HG03025 (cell line): ENCODE results near the gene RPS6KA2.

Experiments
- ATAC-seq: cut with Tn5 transposase; IDR thresholded peaks from one replicate; pipeline ENCODE4 v1.9.1; 2021; ENCODE audit warnings: mild to moderate bottlenecking, moderate library complexity; ENCODE audit not compliant: unreplicated experiment, low FRiP score

RPS6KA2 gene

DNA sequence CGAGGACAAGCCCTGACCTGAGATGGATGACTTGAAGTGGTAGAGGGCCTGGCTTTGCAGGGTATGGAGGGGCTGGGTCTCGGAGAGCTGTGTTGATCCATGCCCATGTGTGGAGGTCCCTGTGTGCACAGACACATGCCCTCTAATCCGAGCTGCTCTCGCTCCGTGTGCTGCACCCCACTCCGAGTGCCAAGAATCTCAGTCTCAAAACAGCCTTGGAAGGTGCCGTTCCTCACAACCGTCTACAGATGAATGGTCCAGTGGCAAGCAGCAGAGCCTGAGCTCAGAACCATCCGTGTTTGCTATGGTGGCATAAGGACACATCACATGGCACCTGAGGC lies 133.0 kb downstream of the RPS6KA2 start:
- no peak for ATAC-seq

DNA sequence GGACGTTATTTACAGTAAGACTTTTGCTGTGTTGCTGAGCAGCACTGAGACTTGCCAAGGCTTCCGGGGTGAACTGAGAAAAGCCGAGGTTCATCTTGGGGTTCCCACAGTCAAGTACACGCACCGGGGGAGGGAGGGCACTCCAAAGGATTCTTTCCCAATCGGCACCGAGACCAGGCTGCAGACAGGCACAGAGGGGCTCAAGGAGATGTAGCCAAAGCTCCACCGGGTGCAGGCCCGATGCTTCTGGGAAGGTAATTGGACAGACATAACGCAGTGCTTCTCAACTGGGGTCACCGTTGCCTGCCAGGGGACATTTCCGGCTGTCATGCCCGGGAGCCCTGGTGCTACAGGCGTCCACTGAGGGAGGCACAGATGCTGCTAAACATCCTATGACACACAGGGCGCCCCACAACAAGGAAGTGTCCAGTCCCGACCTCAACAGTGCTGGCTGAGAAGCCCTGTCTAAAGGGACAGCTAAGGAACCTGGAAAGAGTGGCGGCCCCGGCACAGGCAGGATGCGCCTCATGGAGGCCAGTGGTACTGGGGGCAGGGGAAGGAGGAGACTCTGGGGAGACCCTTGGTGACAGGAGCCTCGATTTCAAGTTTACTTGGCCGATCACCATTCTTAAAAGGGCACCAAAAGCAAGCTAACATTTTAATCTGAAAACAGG lies 133.5 kb downstream of the RPS6KA2 start:
- ATAC-seq, result no peak

DNA sequence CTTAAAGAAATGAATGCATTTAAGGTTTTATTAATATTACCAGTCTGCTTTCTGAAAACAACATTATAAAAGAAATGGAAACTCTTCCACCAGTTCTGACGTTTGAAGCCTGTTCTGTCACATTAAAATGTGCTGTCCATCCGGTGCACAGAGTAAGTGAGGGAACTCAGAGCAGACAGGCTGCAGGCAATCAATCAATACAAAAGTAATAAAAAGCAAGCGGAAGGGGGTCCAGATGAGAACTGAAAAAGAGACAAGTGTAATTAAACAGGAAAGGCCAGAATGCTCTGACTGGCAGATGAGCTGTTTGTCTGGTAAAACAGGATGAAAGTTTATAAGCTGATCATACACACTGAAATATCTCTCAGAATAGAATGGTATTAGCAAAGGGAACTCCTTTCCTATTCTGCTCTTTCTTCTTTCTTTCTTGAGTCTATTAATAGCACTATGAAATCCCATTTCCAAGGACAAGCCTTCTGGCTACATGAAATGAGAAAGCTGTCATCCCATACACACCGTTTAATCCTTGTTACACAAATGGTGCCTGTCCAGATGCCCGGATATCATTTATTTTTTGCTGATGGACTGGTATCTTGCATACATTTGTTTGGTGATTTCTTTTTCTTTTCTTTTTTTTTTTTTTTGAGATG lies 134.8 kb downstream of the RPS6KA2 start:
- no peak for ATAC-seq

DNA sequence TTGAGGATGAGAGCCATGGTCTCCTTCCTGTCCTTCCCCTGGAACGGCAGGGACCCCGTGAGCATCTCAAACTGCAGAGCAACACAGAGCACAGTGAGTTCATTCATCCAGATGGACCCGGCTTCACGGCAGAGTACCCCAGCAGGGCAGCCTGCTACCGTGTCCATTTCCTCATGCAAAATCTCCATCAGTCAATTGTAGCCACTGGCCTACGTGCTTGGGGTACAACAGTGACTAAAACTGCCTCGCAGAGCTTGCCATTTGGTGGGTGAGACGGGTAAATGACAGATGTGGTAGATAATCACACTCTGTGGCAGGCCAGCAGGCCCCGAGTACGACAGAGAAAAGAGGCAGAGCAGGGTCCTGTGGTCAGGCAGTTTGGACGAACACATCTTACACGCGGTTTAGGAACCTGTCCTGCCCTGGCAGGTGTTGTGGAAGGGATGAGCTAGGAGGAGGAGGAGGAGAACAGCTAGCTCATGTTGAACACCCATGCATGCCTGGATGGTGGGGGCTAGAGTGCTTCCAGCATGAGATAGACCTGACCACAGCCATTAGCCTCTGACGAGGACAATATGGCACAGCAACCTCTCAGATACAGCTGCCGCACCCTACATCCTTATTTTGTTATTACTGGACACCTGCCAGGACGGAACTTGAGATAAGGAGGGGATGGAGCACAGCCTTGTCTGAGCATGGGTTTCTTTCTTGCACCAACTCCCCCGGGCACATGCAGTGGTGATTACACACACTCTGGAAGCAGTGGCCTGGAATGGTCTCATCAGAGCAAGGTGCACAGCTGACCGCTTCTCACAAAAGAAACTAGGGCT lies 136.2 kb downstream of the RPS6KA2 start:
- no peak for ATAC-seq

DNA sequence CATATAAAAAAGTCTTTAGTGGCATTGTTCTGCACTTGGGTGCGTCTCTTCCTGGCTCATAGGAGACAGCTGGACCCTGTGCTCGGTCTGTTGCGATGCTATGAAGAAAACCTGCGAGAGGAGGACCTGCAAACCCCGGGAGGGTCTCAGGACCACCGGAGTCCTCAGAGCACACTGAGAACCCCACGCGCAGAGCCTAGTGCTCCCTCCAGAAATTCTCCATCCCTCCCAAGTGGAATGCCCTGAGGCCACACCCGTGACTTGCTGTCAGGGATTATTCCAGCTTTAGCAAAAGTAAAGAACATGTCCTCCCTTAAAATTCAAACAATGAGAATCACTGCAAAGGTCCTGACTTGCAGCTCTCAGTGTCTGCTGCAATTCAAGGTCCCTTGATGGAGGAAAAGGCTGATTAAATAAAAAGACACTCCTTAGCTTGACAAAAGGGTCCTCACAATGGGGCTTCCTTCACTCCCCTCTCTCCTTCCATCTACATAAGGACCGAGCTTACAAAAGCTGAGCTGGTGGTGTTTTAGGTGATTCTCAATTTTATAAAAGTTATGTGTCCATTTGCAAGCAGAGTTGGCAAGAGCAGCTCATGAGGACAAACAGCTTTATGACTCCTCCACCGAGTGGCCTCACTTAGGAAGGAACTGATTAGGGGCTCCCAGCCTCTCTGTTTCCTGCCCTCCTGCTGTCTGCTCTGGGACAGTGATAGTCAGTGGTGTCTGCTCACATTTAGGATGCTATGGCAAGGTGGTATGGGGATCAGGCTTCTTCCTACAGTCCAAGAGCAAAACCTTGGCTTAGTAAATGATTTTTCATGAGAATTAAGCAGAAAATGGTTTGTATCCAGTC lies 137.5 kb downstream of the RPS6KA2 start:
- ATAC-seq, result no peak

DNA sequence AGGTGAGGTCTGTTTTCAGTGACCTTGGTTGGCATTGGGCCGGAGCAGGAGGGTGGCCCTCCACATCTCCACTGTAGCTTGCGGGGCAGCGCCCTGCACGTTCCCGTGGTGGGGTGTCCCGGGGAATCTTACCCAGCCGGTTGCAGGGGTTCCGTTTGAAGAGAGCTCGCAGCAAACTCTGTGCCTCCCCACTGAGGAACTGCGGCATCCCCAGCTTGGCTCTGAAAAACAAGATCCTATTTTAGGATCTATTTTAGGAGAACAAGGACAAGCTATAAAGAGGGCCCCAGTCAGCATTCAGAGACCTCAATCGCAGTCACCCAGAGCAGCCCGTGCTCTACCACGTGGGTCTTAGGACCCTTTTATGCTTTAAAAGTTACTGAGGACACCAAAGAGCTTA lies 138.3 kb downstream of the RPS6KA2 start:
- ATAC-seq, result no peak

DNA sequence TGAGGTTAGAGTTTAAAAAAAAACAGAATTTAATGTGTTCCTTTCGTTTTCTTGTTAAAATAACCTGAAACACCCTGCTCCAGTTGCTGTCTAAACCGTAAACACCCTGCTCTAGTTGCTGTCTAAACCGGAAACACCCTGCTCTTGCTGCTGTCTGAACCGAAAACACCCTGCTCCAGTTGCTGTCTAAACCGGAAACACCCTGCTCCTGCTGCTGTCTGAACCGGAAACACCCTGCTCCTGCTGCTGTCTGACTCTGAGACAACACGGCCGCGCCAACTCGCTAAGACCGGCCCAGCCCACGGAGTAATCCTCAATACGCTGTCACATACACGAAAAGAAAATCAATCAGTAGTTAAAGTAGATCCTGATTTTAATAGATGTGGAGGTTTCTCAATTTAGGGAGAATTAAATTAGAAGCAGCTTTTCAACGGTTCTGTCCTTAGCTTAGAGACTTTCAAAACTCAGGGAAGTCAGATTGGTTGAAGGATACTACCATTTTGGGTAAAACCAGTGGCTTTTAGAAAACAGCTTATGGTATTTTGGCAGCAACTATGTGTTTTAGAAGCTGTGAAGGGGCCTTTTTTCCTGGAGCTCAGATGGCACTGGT lies 138.9 kb downstream of the RPS6KA2 start:
- ATAC-seq, result peak; percentile 86

DNA sequence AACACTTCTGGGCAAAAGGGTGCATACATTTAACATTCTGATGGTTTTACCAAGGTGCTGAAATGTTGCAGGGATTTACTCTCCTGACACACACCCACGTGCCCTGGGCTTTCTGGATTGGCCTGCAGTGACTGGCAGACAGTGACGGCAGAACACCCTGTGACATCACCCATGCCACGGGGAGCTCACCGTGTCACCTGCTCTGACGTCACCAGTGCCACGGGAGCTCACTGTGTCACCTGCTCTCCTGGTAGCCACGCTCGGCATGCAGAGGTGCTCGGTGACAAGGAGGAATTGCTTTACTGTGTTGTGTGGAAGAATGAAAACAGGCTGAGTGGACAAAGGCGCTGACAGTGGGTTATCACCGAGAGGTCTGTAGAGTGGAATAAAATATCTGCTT lies 139.9 kb downstream of the RPS6KA2 start:
- ATAC-seq, result no peak

DNA sequence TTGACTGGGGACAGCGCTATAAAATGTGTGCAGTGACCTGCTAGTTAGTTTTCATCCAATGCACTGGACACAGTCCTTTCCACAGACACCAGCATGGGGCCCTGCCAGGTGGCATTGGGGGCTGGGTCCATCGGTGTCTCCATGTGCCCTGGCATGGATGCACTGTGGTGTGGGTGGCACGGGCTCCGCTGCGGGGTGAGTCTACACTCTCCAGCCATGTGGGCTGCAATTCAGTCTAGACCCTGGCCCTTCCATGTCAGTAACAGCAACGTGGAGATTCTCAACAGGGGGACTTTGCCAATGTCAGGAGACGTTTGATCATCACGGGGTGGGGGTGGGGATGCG lies 140.5 kb downstream of the RPS6KA2 start:
- no peak for ATAC-seq

DNA sequence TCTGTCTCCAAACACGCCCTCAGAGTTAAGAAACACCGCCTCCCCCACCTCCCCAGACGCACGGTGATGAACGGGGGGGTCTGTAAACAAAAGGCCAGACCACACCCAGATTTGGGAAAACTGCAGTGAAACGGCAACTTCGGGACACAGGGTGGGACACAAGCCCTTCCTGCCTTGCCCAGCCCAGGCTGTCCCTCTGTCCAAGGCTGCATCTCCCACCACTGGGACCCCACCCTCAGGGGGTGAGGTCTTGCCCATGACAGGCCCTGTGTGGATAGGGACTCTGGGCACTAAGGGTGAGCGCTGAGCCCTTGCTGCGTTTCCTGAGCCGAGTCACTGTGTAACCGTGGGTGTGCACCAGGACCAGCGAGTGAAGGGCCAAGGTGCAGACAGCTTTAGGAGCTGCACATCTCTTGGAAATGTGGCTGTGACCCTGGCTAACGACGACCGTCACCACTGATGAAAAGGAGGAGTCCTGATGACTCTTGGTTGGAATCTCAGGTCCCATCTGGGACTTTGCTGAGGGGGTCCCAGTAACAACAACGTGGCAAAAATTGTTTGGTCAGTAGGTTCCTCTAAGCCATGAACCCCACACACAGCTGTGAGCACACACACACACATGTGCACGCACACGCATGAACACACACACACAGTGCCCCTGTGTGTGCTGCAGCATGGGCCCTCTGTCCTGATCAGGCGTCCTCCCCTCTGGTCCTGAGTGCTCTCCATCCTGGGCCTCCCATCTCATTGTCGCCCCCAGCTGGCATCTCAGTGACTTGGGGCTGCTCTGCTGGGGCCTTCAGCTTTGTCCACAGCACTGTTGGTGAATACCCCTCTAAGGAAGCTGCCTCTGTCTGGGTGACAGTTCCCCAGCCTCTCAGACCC lies 141.2 kb downstream of the RPS6KA2 start:
- no peak for ATAC-seq

DNA sequence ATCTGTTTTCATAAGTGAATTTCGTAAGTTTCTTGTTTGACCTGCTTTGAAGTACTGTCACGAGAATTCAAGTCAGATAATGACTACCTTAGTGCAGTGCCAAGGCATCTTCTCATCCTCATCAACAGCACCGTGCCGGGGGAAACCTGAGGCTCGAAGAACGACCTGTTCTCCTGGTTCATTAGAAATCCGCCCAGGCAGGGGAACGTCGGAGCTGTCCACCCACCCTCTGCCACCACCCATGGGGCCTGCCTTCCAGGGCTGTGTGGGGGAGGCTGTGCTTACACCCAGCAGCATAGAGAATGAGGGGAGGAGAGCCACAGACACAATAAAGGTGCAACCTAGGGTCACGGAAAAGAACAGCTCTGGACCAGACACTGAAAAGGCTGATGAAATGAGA lies 142.2 kb downstream of the RPS6KA2 start:
- no peak for ATAC-seq

DNA sequence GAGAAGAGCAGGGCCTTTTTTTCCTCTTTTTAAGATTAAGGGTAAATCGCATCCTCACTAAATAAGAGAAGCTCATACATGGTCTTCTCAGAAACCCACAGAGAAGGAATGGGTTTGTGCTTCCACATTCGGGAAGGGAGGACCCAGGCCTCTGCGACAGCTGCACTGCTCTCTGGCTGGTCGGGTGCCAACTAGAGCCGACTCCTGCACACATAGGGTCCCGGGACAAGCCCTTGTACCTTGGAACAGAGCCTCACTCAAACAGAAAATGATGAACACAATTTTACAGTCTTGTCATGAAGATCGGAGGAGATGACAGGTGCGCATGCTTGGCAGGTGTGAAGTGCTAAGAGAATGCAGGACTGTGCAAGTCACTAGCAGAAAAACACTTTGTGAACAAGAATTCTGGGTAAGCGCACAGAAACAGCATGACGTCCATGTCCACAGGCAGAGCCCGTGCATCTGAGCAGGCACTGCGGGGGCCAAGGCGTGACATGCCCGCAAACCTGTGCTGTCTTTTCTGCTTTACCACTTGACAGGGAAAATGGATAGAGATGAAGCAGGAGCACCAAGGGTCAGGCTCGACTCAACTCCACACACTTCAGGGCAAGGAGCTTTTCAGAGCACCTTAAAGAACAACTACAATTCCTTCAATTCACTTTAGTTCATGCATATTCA lies 143.3 kb downstream of the RPS6KA2 start:
- no peak for ATAC-seq

DNA sequence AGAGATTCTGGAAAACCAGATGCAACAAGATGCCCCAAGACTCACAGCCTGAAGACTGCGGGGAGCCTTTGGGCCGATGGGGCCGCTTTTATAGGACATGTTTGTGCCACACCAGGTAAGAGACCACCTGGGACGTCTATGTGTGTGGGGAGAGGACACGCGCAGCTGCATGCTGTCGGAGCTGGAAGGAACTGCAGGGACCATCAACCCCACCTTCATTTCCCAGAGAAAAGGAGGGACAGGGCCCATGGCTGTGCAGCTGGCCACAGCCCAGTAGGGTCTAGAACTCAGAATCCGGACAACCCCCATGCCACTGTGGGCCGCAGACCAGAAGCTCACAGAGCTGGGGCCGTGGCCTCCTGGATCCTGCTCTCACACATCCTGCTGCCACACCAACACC lies 144.0 kb downstream of the RPS6KA2 start:
- no peak for ATAC-seq

DNA sequence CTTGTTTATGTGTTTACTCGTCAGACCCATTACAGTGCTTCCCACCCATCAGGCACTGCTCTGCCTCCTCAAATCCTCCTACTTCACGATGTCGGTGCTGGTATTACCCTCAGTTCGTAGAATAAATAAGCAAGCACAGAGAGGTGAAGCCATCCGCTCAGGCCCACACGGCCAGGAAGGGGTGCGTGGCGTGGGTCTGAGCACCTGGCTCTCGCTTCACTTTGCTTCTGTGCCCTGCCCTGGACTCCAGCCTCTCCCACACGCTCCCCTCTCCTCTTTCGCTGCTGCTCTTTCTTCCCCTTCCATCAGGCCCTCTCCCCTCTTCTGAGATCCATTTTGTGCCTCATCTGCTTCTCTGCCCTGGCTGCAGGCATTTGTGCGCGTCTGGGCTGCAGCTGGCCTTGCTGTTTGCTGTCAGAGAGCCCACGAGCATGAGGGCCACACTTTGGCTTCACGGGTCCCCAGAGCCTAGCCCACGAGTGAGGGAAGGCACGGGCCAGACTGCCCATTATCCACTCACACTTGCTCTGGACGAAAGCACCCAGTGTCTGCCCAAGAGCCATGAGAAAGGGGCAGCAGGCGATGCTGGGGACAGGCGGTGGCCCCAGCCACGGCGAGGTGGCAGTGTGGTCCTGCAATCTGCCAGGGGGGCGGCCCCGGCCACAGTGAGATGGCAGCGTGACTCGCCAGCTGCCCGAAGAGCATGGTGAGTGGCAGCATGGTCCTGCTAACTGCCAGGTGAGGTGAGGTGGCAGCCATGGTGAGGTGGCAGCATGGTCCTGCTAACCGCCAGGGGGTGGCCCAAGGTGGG lies 148.1 kb downstream of the RPS6KA2 start:
- ATAC-seq, result no peak

DNA sequence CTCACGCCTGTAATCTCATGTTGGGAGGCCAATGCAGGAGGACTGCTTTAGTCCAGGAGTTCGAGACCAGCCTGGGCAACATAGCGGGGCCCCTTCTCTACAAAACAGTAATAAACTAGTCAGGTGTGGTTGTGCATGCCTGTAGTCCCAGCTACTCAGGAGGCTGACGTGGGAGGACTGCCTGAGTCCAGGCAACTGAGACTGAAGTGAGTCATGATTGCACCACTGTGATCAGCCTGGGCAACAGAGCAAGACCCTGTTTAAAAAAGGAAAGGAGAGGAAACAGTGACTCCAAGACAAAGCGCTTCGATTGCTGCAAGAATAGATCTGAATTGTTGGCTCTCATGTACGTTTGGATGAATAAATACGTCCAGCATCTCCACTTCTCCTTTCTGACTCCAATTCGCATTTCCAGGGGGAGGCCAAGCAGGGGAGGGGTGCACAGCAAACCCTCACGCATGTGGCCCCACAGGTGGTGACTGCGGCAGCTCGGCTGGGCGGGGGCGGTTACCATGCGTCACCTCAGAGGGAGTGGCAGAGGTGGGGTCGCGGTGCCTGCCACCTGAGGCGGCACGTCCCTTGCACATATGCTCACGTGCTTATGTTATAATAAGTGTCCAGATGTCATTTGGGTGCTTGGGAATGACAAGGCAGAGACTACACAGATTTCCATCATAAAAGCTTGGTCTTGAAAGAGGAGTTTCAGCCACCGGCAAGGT lies 149.2 kb downstream of the RPS6KA2 start:
- no peak for ATAC-seq

DNA sequence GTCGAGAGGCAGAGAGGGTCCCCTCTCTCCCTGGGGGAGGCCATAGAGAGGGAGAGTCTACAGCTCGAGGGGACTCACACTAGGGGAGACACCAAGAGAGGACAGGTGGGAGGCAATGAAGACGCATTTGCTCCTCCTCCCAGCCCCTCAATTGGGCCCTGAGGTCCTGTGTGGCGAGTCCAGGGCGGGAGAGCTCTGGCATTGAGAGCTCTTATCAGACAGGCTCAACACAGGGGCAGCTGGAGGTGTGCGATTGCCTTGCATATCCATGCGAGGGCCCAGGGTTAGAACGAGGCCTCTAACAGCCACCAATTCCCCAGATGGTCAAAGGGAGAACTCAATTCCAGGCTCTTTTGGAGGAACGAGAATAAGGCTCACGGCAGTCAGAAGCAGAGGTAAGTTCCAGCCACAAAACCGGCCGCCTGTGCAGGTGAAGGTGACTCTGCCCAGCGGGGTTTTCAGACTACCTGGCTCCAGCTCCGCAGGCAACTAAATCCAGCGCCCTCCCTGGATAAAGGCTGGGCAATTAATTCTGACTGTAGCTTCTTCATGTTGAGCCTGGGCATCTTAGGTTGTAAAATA lies 150.3 kb downstream of the RPS6KA2 start:
- ATAC-seq, result no peak

DNA sequence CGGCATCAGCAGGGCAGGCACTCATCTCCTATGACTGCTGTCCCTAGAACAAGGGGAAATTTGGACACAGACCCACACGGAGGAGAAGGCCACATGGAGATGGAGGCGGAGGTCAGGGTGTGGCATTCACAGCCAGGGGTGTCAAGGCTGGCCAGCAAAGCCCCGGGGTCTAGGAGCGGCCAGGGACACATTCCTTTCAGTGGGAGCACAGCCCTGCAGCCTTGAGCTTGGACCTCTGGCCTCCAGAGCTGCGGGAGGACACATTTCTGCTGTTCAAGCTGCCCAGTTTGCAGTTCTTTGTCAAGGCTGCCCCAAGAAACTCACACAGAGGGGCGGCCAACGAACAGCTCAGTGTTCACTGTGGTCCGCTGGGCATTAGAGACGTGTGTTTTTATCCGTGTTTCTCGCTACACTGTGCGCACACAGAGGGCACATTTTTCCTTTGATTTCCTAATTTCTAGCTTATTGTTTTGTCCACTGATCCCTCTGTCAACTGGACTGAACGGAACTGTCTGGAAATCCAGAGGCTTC lies 150.9 kb downstream of the RPS6KA2 start:
- no peak for ATAC-seq
